Transverse colon (tissue), 4 donors: Measurements from ENCODE around the gene TBL1X.

ENCODE experiments used
- CTCF ChIP-seq, 5 experiments: fragments of 200-600 bp in 3 of 5; fragments of 450-650 bp in 2 of 5; sonication (generic) in 3 of 5; IDR thresholded peaks; 1 replicate in 2 of 5; 2 replicates in 3 of 5; pipeline ENCODE4 v1.5.1; 2016 to 2017; ENCODE audit warnings: antibody characterized with exemption in 5 of 5, inconsistent platforms in 3 of 5, mild to moderate bottlenecking in 2 of 5, moderate library complexity in 1 of 5
- POLR2A ChIP-seq: fragments of 450-650 bp; IDR thresholded peaks from one replicate; pipeline ENCODE4 v1.6.1; 2016; ENCODE audit warnings: antibody characterized with exemption, mild to moderate bottlenecking, moderate library complexity
- POLR2AphosphoS5 ChIP-seq, 3 donors: sonication (generic); formaldehyde crosslinking; IDR thresholded peaks; one replicate each; pipeline ENCODE4 v1.6.1; 2016; ENCODE audit warnings: antibody characterized with exemption in 3 of 3

DNA sequence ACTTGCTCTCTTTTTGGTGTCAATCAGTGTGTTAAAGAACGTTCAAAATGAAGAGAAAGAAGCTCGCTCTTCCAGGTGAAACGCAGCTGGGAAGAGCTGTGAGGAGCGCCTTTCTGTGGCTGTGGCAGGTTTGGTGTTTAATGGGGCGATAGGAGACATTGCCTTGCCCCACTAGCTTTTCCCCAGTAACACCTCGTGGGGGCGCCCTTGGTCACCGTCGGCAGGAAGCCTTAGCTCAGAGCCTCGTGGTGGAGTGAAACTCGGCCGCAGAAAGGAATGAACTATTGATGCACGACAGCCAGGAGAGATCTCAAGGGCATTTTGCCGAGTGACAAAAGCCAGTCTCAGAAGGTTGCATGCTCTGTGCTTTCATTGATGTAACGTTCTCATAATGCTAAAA lies 235.7 kb downstream of the TBL1X start:
- TF ChIP-seq POLR2AphosphoS5 (IDR thresholded peaks at IDR 0.05) (no peak), CTCF (IDR thresholded peaks at IDR 0.05) (no peak), POLR2A (no peak)
